ENCODE measurements around the gene USP7.
"Not testable (repeated sequence)": the region's sequence is repeated elsewhere in the genome, so short reads cannot be mapped to it uniquely, and the experiment has no call there.

The USP7 gene

DNA sequence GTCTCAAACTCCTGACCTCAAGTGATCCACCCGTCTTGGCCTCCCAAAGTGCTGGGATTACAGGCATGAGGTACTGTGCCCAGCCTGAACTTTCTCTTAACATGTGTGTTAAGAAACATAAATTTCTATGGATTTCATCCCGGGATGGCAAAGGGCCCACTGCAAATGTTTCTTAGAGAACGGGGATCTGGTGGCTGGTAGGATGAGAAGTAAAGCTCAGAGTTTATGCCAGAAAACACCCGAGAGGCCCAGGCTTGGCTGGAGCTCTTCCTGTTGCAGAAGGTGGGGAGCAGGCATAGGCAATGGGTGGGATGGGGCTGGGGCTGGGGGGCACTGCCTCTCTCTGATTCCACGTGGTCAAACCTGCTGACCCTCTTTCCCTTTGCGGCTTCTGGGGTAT is 89.3 kb downstream of the USP7 start:
- DNase-seq = no peak

DNA sequence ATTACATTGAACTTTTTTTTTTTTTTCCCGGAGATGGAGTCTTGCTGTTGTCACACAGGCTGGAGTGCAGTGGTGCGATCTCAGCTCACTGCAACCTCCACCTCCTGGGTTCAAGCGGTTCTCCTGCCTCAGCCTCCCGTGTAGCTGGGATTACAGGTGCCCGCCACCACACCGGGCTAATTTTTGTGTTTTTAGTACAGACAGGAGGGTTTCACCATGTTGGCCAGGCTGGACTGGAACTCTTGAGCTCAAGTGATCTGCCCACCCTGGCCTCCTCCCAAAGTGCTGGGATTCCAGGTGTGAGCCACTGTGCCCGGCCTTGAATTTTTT is 89.9 kb downstream of the USP7 start:
- DNase-seq = not testable (repeated sequence)

DNA sequence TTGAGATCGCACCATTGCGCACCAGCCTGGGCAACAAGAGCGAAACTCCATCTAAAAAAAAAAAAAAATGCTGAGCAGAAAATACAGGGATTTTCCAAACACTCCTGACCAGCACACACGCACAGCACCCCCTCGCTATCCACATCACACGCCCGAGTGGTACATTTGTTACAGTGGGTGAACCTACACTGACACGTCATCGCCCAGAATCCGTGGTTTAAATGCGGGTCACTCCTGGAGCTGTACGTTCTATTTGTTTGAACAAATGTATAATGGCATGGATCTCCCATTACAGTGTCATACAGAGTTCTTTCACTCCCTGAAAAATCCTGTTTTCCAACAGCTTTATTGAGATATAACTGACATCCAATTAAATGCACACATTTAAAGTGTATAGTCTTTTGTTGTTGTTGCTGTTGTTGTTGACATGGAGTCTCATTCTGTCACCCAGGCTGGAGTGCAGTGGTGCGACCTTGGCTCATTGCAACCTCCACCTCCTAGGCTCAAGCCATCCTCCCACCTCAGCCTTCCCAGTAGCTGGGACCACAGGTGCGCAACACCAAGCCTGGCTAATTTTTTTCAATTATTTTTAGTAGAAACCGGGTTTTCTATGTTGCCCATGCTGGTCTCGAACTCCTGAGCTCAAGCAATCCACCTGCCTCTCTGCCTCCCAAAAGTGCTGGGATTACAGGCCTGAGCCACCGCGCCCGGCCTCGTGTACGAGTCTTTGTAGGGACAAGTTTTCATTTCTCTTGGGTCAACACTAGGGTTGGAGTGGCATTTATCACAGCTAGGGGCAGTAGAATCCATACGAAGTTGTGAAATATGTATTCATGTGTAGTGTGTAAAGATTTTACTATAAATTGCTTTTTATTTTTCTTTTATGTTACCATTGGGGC is 90.5 kb downstream of the USP7 start:
- no peak for DNase-seq

DNA sequence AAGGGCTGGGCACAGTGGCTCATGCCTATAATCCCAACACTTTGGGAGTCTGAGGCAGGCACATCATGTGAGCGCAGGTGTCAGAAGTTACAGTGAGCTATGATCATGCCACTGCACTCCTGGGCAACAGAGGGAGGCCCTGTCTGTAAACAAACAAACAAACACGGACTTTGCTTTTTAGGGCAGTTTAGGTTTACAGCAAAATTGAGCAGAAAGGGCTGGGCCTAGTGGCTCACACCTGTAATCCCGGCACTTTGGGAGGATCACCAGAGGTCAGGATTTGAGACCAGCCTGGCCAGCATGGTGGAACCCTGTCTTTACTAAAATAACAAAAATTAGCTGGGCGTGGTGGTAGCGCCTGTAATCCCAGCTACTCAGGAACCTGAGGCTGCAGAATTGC is 91.6 kb downstream of the USP7 start:
- no peak for DNase-seq

DNA sequence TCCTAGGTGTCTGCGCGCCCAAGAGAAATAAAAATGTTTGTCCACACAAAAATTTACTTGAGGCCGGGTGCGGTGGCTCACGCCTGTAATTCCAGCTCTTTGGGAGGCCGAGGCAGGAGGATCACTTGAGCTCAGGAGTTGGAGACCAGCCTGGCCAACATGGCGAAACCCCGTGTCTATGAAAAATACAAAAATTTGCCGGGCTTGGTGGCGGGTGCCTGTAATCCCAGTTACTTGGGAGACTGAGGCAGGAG is 93.8 kb downstream of the USP7 start:
- DNase-seq = not testable (repeated sequence)

DNA sequence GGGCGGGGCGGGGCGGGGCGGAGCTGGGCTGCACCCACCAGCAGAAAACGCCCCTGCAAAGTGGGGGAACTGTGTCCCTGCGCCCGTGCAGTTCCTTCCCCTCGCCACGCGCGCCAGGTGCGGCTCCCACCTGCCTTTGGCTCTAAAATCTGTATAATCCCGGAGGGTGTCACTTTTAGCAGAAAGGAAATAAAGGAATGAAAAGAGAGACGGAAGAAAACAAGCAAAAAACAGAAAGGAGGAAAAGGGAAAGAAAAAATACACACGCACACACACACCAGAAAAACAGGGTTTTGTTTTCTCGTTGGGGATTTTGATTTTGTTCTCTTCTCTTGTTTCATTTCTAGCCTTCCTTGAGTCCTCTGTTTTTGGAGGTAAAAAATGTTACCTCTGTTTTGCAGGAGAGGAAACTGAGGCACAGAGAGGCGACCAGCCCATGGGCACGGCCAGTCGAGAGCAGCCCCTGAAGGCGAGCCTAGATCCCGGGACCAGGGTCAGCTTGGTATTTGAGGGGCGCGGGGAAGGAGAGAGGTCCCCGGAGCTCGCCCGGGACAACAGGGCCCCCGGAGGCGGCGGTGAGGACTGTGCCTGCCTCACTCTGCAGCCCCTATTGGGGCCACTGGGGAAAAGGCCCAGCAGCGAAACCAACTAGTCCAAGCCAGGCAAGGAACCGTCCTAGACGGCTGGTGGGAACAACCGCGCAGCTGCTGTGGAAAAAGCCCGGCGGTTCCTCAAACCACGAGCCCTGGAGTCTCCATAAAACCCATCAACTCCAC is 94.3 kb downstream of the USP7 start:
- DNase-seq = no peak

DNA sequence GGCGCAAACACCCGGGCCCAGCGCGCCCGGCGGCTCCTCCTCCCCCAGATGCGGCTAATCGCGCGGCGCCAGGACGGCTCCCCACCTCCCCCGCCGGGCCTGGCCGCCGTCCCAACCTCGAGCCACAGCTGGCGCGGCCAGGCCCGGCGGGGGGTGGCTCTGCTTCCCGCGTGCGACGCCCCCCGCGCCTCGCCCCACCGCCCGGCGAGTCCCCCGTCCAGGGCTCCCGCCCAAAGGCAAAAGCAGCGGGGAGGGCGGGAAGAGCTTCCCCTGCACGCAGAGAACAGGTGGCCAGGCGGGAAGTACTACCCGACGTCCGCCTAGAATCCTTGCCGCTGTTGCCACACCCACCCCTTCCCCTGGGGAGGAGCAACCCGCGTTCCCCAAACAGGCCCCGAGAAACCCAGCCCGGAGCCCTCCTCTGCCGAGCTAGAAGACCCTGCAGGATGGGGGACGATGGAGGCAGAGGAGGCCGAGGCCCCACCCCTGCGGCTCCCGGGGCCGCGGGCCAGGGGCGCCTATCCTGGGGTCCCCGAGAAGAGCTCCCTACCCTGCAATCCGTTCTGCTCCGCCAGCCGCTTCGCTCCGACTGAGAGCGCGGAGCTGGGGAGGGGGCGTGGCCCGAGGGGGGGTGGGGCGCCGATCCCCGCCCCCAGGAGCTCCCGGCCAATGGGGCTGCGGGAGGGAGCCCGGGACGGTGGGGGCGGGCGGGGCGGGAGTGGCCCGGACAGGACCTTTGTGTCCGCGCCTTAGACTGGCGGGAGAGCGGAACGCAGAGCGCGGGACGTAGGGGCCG is 95.1 kb downstream of the USP7 start, which contains the start of gene CARHSP1:
TSS of gene CARHSP1 (minus strand) at position 591 of the 796 bp plus-strand sequence. CDS start 9,678 bp downstream, outside the sequence.
- DNase-seq = peak; percentile 73

DNA sequence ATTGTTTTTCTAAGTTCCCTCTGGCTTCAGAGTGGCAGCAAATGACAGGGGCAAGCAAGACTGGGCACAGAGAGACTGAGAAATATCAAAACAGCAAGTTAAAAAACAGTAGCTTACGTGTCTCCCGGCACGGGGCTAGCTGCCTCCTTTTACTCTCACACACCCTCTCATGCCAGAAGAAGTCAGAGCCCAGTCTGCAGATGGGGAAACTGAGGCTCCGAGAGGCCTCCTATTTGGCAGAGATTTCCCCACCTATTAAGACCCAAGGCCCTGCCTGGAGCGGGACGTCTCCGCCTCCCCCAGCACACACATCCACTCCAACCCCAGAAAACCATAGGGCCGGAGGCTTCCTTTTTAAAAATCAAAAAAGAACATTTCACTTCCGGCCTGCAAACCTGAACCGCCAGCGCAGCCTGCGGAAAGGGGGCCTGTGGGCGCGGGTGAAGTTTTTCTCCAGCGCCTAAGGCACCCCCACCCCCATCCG is 95.7 kb downstream of the USP7 start:
- no peak for DNase-seq

DNA sequence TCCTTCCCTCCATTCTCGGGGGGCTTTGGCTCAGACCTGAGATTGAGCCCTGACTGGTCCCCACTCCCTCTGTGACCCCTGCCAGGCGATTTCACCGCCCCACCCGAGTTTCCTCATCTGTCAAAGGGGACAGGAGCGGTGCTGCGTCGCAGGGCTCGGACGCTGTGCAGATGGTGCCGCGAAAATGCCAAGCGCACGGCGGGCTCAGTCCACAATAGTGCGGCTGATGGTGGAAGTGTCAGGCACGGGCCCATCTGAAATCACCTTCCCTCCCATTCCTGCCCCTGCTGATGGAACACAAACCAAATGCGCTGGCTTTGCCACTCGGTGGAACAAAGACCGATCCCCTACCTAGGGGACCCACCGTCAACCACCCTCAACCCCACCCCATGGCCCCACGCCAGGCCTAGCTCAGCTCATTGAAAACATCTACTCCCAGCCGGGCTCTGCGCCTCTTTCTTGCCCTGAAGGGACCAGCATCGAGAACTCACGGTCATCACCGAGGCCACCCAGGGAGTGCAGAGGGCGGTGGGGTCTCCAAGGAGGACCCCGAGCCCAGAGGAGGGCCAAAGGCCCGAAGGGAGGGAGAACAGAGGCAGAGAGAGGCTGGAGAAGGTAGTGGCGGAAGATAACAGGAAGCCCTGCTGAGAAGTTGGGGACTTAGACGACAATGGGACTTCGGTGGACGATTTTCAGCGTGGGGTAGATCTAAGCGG is 96.3 kb downstream of the USP7 start:
- no peak for DNase-seq

DNA sequence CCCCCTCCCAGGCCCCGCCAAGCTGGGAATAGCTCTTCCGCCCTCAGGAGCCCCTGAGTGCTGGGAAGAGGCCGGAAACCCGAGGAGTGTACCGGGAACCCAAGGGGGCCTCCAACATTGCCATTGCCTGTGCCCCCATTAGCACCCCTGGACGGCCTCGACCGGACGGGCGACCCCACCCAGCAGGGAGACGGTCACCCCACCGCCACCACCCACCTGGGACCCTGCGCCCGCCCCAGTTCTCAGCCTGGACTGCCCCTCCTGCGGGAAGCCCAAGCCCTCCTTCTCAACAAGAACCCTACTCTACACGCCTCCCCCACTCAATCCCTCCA is 96.9 kb downstream of the USP7 start:
- DNase-seq = no peak

DNA sequence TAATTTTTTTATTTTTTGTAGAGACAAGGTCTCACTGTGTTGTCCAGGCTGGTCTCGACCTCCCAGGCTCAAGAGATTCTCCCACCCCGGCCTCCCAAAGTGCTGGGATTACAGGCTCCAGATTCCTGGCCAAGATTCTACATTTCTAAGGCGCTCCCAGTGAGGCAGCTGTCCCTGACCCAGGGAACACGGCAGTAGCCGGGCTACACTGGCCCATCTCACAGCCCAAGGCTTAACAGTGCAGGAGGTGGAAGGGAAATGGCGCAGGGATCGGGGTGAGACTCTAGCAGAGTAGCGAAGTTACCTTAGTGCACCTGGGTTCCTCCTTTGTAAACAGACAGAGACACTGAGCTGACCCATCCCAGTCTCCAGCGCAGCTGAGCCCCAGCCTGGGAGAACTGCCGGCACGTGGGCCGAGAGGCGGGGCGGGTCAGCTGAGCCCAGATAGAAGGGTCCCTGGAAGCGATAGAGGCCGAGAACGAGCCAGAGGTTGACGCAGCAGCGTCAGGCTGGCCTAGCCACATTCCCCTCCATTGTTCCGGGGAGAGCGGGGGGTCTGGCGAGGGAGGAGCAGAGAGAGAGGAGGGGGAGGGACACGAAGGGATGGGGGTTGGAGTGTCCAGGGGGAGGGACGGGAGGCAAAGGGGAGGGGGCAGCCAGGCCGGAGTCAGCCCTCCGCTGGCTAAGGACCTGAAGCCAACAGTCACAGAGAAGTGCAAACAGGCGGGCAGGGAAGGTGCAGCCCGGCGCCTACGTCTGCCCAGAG is 97.4 kb downstream of the USP7 start:
- DNase-seq = no peak

DNA sequence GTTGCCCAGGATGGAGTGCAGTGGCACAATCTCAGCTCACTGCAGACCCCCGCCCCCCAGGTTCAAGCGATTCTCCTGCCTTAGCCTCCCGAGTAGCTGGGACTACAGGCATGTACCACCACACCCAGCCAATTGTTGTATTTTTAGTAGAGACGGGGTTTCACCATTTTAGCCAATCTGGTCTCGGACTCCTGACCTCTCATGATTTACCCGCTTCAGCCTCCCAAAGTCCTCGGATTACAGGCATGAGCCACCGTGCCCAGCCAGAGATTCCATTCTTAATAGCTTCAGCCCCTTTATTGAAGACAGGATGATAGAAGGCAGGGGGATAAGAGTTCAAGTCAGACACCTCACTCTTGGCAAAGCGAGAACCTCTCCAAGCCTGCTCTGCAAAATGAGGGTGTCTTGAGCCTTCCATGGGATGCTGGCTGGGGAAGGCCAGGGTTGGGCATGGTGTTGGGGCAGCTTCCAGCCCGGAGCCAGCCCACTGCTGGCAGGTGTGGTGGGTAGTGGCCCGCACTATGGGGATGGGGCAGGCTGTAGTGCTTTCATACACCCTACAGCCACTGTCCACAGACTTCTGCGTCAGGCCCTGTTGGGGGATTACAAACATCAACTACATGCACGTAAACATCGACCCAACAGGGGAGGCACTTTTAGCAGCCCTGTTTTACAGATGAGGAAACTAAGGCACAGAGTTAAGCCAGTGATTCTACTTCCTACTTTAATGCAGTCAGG is 98.4 kb downstream of the USP7 start:
- no peak for DNase-seq

DNA sequence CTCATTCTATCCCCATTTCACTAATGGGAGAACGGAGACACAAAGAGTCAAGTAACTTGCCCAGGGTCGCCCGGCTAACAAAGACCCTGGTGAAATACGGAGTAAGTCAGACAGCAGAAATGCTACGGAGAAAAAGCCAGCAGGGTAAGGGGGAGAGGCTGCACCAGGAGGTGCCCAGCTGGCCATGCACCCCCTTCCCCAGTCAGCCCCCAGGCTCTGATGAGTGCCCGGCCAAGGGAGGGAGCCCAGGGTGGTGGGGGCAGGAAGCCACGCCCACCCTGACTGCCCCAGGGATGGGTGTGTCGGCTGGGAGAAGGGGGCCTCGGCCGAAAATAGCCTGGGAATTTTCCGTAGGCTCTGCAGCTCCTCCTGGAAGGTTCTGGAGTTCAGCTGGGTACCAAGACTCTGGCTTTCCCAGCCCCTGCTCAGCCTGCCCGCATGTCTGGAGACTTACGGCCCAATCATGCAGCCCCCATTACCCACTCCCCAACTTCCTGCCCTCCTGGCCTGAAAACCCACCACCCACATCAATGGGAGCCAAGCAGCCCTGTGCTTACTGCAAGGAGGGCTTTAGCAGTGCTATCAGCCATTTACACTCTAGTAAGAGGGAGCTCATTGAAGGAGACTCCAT is 99.1 kb downstream of the USP7 start:
- no peak for DNase-seq

DNA sequence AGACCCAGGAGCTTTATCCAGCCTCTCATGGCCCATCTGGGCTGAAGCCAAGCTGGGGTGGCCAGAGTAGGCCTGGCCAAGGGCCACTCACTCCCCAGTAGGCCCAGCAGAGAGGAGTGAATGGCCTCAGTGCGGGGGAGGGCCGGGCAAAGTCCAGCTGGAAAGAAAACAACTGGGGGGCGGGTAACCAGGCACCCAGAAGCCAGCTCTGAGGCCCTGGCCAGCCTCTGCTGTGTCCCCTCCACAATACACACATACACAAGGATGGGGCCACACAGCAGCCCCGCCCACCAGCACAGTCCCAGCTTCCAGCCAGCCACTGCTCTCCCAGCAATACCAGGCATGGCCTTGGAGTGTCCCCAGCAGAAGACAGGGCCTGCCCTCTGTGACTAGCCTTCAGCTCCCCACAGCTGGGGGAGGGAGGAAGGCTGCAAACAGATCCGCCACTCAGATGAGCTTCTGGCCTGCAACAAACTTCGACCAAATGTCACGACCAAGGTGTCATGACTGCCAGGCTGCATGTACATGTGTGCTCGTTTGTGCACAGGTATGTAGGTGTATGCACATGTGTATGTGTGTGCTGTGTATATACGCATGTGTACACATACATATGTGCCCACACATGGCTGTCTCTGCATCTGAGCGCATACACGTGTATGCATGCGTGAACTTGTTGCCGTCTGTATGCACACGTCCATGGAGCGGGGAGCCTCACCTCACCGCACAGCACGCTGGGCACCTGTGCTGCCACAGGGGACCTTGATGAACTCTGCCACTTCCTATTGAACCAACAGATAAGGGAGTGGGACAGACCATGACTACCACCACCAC is 99.9 kb downstream of the USP7 start:
- DNase-seq = no peak

DNA sequence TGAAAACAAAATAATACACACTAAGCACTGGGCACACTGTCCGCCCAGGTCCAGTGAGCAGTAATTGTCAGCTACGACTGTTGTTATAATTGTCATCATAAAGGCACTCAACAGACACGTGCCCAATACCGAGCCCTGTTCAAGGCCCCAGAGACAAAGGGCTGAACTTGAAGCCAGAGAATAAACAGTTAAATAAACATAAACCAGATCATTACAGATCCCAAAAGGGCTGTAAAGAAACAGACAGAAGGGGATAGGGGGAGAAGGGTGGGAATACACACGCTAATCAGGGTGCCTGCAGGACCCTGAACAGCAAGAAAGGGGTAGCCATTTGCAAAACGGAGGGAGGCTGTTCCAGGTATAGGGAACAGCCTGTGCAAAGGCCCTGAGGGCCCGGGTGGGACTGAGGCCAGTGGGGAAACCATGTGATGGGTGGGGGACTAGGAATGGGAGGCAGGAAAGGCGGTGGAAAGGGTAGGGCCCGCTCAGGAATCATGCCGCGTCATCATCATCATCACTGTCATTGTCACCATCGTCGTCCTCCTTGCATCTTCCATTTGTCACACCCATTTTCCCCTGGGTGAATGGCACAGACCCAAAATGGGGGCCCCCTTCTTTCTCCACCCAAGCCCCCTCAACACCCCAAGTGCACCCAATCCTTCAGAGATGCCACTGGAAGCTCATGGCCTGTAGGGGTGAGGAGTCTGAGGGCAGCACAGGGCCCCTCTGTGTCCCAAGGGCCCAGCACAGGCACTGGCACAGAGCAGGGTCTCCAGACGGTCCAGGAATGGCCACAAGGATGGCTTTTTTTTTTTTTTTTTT is 101.2 kb downstream of the USP7 start:
- DNase-seq = no peak

DNA sequence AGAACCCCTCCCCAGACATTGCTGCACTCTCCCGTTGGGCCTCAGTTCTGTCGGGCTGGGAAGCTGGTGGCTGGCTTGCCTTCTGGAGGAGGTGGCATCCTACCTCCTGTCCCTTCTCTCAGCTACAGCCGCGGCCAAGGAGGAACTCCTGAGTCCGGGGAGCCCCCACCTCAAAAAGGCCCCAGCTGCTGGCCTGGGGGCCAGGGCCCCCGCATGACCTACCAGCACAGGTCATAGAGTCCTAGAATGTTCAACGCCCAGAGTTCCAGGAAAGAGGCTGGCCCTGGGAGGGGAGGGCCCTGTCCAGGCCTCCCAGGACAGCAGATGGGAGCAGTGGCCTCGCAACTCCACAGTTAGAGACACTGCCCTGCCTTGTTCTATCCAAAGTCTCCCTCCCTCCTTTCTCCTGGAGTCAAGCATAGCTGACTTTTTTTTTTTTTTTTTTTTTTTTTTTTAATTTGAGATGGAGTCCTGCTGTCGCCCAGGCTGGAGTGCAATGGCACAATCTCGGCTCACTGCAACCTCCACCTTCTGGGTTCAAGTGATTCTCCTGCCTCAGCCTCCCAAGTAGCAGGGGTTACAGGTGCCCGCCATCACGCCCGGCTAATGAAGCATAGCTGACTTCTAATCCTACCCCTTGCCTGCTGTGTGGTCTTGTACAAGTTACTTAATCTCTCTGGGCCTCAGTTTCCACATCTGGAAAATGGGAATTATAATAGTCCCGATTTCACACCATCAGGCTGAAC is 102.0 kb downstream of the USP7 start:
- no peak for DNase-seq

DNA sequence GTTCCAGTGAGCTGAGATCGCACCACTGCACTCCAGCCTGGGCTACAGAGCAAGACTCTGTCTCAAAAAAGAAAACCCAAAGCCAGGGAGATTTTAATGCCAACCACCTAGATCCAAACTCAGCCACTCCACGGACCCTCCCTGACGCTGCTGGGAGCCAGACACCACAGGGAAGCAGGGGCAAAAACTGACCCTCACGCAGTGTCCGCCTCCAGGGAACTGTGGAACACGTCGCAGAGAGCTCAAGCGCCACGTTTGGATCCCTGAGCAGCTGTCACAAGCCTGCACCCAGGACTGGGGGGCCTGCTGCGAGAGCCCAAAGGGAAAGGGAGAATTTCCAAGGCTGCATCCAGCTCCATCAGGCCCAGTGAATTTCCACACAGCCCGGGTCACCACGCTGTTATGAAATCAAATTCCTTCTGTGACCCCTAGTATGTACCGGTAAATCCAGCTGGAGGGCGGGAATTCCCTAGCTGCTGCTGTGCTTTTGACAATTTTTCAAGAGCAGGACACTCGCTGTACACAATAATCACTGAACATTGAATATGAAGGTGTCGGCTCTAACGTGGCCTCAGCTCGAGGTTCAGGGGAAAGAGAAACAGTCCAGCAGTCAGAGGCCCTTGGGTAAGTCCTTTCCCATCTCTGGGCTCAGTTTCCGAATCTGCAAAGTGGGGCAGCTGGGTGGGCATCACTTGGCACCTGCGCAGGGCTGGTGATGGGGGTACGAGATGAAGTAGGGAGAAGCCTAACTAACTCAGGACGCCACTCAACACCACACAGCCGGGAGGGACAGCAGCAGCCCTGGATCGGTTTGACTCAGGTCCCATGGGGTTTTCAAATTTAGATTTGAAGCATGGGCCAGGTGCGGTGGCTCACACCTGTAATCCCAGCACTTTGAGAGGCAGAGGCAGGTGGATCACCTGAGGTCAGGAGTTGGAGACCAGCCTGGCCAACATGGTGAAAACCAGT is 103.5 kb downstream of the USP7 start:
- DNase-seq = no peak
